CD4-positive, alpha-beta T cell treated with Interleukin-15 for 1 hour (primary cell): Measurements from ENCODE around the gene ENGASE.
"Not testable (repeated sequence)": the region's sequence is repeated elsewhere in the genome, so short reads cannot be mapped to it uniquely, and the experiment has no call there.

ENCODE experiments used
- DNase-seq: peaks from one replicate; pipeline ENCODE4 v3.0.0-alpha.2; 2020

Gene ENGASE

GRCh38 chr17:79053251-79053925 lies 21.2 kb upstream of the ENGASE start:
- DNase-seq = no peak

GRCh38 chr17:79054200-79054960 lies 20.2 kb upstream of the ENGASE start:
- no peak for DNase-seq

GRCh38 chr17:79055197-79055596 lies 19.4 kb upstream of the ENGASE start:
- no peak for DNase-seq

GRCh38 chr17:79057737-79058385 lies 16.8 kb upstream of the ENGASE start:
- no peak for DNase-seq

- no peak for DNase-seq
Observed at GRCh38 chr17:79062691-79063090, 11.9 kb upstream of the ENGASE start.

GRCh38 chr17:79064026-79064425 lies 10.6 kb upstream of the ENGASE start:
- DNase-seq = no peak

- DNase-seq = peak; percentile 61
Observed at GRCh38 chr17:79065105-79065670, 9.4 kb upstream of the ENGASE start.

- DNase-seq = no peak
Observed at GRCh38 chr17:79066963-79067362, 7.7 kb upstream of the ENGASE start.

GRCh38 chr17:79070266-79070880 lies 4.3 kb upstream of the ENGASE start:
- no peak for DNase-seq

GRCh38 chr17:79071161-79071740 lies 3.4 kb upstream of the ENGASE start:
- DNase-seq = no peak

- no peak for DNase-seq
Observed at GRCh38 chr17:79072544-79072943, 2.1 kb upstream of the ENGASE start.

- no peak for DNase-seq
Observed at GRCh38 chr17:79073016-79073705, 1.5 kb upstream of the ENGASE start.

GRCh38 chr17:79073706-79074088 lies 927 bp upstream of the ENGASE start:
- no peak for DNase-seq

- not testable (repeated sequence) for DNase-seq
Observed at GRCh38 chr17:79074121-79074648, 439 bp upstream of the ENGASE start.

- no peak for DNase-seq
Observed at GRCh38 chr17:79075446-79075750, 774 bp downstream of the ENGASE start.

- DNase-seq = no peak
Observed at GRCh38 chr17:79075861-79076406, 1.3 kb downstream of the ENGASE start.

GRCh38 chr17:79077587-79077986 lies 3.0 kb downstream of the ENGASE start:
- DNase-seq = no peak

GRCh38 chr17:79078476-79079190 lies 4.0 kb downstream of the ENGASE start:
- DNase-seq = no peak

GRCh38 chr17:79079421-79080200 lies 5.0 kb downstream of the ENGASE start:
- no peak for DNase-seq

GRCh38 chr17:79080349-79080748 lies 5.7 kb downstream of the ENGASE start:
- DNase-seq = no peak
